Mesothelial cell of epicardium (in vitro differentiated cells): Measurements from ENCODE around the gene ESRRG. TPM values are rescaled to one million over a fixed set of nuclear protein-coding genes. Genes with fewer than 3 reads are reported as not detected.

ENCODE experiments used
- DNase-seq, 2 experiments: peaks; one replicate each; pipeline ENCODE4 v3.0.0; 2021; ENCODE audit warnings: low spot score in 2 of 2; ENCODE audit not compliant: unreplicated experiment in 2 of 2
- H3K27ac Mint-ChIP-seq: 2 replicates; pipeline ENCODE4 v1.8.0; 2021; ENCODE audit warnings: mixed read lengths
- H3K27me3 Mint-ChIP-seq: 2 replicates; pipeline ENCODE4 v1.8.0; 2021; ENCODE audit warnings: low read depth, mixed read lengths
- H3K36me3 Mint-ChIP-seq: 2 replicates; pipeline ENCODE4 v1.8.0; 2021; ENCODE audit warnings: mixed read lengths
- H3K4me1 Mint-ChIP-seq: 2 replicates; pipeline ENCODE4 v1.8.0; 2021; ENCODE audit warnings: mixed read lengths
- H3K4me3 Mint-ChIP-seq: 2 replicates; pipeline ENCODE4 v1.8.0; 2021; ENCODE audit warnings: mild to moderate bottlenecking, moderate library complexity, mixed read lengths
- H3K9me3 Mint-ChIP-seq: 2 replicates; pipeline ENCODE4 v1.8.0; 2021; ENCODE audit warnings: mixed read lengths
- total RNA-seq: library from RNA; stranded (reverse); gene quantifications from 3 replicates; pipeline ENCODE4 v1.2.1, GENCODE V29; 2021
- TF ChIP-seq, protein P1 (sequence below): fragments of 200-600 bp; sonication (generic); IDR thresholded peaks from one replicate; pipeline ENCODE4 v1.5.0; 2021; ENCODE audit warnings: antibody characterized with exemption; ENCODE audit not compliant: unreplicated experiment

The ESRRG gene
- total RNA-seq, 1 donor from 2014 or later, result 11.0 TPM

DNA sequence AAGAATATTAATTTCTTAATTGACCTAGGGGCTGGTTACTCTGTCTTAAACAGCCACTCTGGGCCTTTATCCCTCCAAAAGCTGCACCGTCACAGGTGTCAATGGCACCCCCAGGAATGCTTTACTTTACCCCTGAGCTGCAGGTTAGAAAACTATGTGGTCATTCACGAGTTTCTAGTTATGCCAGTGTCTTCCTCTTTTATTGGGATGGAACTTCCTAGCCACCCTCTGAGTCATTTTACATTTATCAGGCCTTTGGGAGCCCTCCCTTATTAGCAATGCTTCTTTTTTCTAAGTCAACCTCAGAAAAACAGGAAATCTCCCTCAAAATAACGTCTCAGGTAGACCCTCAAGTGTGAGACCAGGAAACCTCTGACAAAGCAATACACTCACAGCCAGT lies 240.6 kb downstream of the ESRRG start:
- H3K4me3 Mint-ChIP-seq, result no peak overlapping the region
- no peaks in the 10 kb centered on the region for H3K27me3 Mint-ChIP-seq
- H3K4me1 Mint-ChIP-seq, result no peaks in the 10 kb centered on the region
- H3K9me3 Mint-ChIP-seq, result peaks cover 26% of the 10 kb centered on the region
- H3K36me3 Mint-ChIP-seq, result no peaks in the 10 kb centered on the region
- TF ChIP-seq, protein P1, sequence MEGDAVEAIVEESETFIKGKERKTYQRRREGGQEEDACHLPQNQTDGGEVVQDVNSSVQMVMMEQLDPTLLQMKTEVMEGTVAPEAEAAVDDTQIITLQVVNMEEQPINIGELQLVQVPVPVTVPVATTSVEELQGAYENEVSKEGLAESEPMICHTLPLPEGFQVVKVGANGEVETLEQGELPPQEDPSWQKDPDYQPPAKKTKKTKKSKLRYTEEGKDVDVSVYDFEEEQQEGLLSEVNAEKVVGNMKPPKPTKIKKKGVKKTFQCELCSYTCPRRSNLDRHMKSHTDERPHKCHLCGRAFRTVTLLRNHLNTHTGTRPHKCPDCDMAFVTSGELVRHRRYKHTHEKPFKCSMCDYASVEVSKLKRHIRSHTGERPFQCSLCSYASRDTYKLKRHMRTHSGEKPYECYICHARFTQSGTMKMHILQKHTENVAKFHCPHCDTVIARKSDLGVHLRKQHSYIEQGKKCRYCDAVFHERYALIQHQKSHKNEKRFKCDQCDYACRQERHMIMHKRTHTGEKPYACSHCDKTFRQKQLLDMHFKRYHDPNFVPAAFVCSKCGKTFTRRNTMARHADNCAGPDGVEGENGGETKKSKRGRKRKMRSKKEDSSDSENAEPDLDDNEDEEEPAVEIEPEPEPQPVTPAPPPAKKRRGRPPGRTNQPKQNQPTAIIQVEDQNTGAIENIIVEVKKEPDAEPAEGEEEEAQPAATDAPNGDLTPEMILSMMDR, result no peak
- no peak for DNase-seq
- H3K27ac Mint-ChIP-seq, result no peak overlapping the region

DNA sequence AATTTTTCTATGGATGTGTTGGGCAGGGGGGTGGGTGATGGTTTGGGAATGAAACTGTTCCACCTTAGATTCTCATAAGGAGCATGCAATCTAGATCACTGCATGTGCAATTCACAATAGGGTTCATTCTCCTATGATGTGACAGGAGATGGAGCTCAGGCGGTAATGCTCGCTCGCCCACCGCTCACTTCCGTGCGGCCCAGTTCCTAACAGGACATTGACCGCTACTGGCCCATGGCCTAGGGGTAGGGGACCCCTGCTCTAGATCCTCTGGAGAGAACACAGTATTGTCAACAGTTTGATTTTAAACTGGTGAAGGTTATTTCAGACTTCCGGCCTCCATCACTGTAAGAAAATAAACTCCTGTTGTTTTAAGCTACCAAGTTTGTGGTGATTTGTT lies 245.0 kb downstream of the ESRRG start:
- Mint-ChIP-seq H3K4me1 (peaks cover 8% of the 10 kb centered on the region), H3K36me3 (no peaks in the 10 kb centered on the region), H3K9me3 (peaks cover 26% of the 10 kb centered on the region), H3K4me3 (no peak overlapping the region), H3K27me3 (no peaks in the 10 kb centered on the region), H3K27ac (no peak overlapping the region)
- DNase-seq, result no peak
- TF ChIP-seq, protein P1, result no peak

DNA sequence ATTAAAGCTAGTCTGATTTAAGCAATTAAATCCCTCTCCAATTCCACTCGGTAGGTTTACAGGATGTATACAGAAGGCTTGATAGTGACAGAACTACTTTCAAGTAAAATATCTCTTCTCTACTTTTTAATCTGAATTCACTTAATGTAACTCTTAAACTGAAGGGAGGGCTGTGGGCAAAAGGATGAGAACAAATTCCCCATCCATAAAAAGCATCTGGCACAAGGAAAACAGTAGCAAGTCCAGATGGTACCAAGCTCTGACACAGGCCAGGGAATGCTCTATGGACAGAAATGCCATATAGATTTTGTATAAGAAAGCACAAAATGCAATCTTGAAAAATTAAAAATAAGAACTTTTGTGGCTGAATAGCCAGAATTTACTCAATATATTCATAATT lies 246.9 kb downstream of the ESRRG start:
- H3K27me3 Mint-ChIP-seq, result no peaks in the 10 kb centered on the region

DNA sequence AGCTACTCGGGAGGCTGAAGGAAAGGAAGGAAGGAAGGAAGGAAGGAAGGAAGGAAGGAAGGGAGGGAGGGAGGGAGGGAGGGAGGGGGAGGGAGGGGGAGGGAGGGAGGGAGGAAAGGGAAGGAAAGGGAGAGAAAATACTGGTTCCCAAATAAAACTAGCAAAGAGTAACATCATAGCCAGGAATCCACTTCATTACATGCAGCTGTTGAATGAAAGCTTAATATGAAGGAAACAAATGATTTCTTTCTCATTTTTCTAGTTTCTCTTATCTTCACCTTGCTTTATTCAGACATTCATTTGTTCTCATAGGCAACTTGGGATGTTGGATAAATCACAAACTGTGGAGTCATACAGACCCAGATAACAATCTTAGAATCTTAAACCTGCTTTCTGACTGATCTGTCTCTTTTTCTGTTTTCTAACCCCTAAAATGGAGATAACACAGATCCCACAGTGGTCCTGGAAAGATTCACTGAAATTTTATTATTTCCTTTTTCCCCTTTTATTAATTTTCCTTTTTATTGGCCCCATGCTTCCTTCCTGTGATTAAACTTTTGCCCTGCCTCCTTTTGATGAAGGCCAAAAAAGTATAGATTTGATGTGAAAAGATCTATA lies 247.5 kb downstream of the ESRRG start:
- Mint-ChIP-seq H3K9me3 (peaks cover 19% of the 10 kb centered on the region), H3K4me3 (no peak overlapping the region), H3K36me3 (no peaks in the 10 kb centered on the region), H3K27me3 (no peaks in the 10 kb centered on the region), H3K4me1 (peaks cover 8% of the 10 kb centered on the region), H3K27ac (no peak overlapping the region)
- DNase-seq, result no peak
- TF ChIP-seq, protein P1, result no peak

More for the DNA sequence above, 246.9 kb downstream of the ESRRG start:
- H3K4me3 Mint-ChIP-seq, result no peak overlapping the region
- H3K9me3 Mint-ChIP-seq, result peaks cover 25% of the 10 kb centered on the region
- TF ChIP-seq, protein P1, result no peak
- H3K4me1 Mint-ChIP-seq, result peaks cover 8% of the 10 kb centered on the region
- no peak overlapping the region for H3K27ac Mint-ChIP-seq
- DNase-seq, result no peak
- H3K36me3 Mint-ChIP-seq, result no peaks in the 10 kb centered on the region

DNA sequence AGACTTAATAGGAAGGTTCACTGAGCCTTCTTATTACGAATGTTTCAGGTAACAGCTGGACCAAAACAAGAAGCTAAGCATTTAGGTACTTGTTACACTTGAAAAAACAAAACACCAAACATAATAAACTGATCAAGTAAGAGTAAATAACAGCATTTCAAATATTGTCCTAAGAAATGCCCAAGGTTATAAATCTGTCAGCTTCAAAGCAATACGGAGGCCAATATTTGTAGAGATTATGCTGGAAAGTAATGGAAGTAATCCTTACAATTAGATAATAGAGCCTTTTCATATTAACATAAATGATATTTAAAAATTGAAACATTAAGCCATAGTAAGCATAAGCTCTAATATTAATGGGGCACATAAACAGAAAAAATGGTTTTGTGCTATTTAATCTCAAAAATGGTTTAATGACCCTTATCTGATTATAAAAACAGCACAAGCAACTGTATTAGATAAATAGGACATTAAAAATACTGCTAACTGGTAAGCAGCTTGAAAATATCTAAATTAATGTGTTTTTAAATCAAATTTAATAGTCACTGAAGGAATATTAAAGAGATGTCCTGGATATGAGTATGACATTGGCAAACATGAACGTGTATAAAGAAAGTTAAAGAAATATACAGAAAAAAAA lies 256.9 kb downstream of the ESRRG start:
- TF ChIP-seq, protein P1, result no peak
- no peak for DNase-seq
- Mint-ChIP-seq H3K27ac (peak overlapping the region; percentile 3), H3K4me3 (no peak overlapping the region), H3K36me3 (no peaks in the 10 kb centered on the region), H3K9me3 (no peaks in the 10 kb centered on the region), H3K4me1 (peaks cover 32% of the 10 kb centered on the region), H3K27me3 (no peaks in the 10 kb centered on the region)
